Measurements from ENCODE around the gene SH3BP4.

The SH3BP4 gene

GRCh38 chr2:234916674-234917073 is 35.1 kb upstream of the SH3BP4 start:
- Histone ChIP-seq H3K36me3 (ENCODE audit: insufficient read depth, low read length) (no peaks in the 10 kb centered on the region), H3K4me3 (ENCODE audit: low read depth in 1 of 2, low read length in 2 of 2) (no peak overlapping the region), H2AFZ (ENCODE audit: low read depth, low read length) (no peak overlapping the region), H3K9me3 (ENCODE audit: insufficient read depth, low read length, severe bottlenecking) (no peaks in the 10 kb centered on the region), H3K79me2 (ENCODE audit: insufficient read depth, low read length) (no peaks in the 10 kb centered on the region), H3K27ac (ENCODE audit: low read length) (no peak overlapping the region), H3K4me2 (ENCODE audit: insufficient read depth, low read length) (no peak overlapping the region), H4K20me1 (ENCODE audit: insufficient read depth, low read length) (no peaks in the 10 kb centered on the region), H3K27me3 (ENCODE audit: insufficient read depth, low read length, poor library complexity) (peaks cover 5% of the 10 kb centered on the region), H3K4me1 (ENCODE audit: insufficient read depth, low read length) (no peaks in the 10 kb centered on the region), H3K9ac (ENCODE audit: low read depth, low read length) (no peak overlapping the region)
- TF ChIP-seq CTCF (IDR thresholded peaks at IDR 0.05; ENCODE audit: borderline replicate concordance, extremely low read depth, low read length, poor library complexity, severe bottlenecking) = peak; percentile 9
- TF ChIP-seq EZH2 (IDR thresholded peaks at IDR 0.05; ENCODE audit: borderline replicate concordance, low read depth, low read length, severe bottlenecking) = no peak
- ATAC-seq (ENCODE audit: insufficient read depth, low read depth) = no peak
- DNase-seq = no peak

DNA sequence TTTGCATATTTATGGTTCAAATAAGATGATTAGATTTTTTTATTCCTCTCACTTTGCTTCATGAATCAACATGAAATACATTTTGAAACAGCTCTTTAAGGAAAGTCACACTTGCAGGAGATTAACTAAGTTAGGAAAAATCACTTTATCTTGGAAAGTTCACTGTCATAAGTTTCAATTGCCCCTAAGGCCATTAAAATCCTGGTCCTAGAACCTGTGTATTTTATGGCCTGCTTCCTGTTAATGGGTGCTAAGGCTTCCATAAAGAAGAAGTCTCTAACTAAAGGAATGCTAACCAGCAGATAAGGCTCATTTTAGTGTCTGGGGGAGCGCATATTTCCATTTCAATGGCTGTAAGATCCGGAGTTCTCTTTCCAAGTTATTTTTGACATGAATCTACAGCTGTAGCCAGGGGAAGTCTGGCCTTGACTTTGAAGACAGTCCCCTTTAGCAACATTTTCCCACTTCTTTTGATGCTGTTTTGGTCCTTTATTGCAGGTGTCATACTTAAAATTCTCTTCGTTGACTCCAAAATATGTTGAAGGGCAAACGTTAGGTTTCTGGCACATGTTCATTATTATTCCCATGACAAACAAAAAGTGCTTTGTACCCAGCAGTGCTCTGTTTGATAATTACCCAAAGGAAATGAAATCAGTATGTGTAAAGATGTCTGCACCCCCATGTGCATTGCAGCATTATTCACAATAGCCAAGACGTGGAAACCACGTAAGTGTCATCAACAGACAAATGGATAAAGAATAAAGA is 34.4 kb upstream of the SH3BP4 start:
- Histone ChIP-seq H3K9ac (ENCODE audit: low read depth, low read length) (no peak overlapping the region), H3K27ac (ENCODE audit: low read length) (no peak overlapping the region), H3K4me1 (ENCODE audit: insufficient read depth, low read length) (no peaks in the 10 kb centered on the region), H3K4me2 (ENCODE audit: insufficient read depth, low read length) (no peak overlapping the region), H3K27me3 (ENCODE audit: insufficient read depth, low read length, poor library complexity) (peaks cover 5% of the 10 kb centered on the region), H3K36me3 (ENCODE audit: insufficient read depth, low read length) (no peaks in the 10 kb centered on the region), H4K20me1 (ENCODE audit: insufficient read depth, low read length) (no peaks in the 10 kb centered on the region), H3K4me3 (ENCODE audit: low read depth in 1 of 2, low read length in 2 of 2) (no peak overlapping the region), H3K79me2 (ENCODE audit: insufficient read depth, low read length) (no peaks in the 10 kb centered on the region), H3K9me3 (ENCODE audit: insufficient read depth, low read length, severe bottlenecking) (no peaks in the 10 kb centered on the region), H2AFZ (ENCODE audit: low read depth, low read length) (no peak overlapping the region)
- ATAC-seq (ENCODE audit: insufficient read depth, low read depth) (no peak), DNase-seq (no peak)
- no peak for TF ChIP-seq EZH2 (IDR thresholded peaks at IDR 0.05; ENCODE audit: borderline replicate concordance, low read depth, low read length, severe bottlenecking)

DNA sequence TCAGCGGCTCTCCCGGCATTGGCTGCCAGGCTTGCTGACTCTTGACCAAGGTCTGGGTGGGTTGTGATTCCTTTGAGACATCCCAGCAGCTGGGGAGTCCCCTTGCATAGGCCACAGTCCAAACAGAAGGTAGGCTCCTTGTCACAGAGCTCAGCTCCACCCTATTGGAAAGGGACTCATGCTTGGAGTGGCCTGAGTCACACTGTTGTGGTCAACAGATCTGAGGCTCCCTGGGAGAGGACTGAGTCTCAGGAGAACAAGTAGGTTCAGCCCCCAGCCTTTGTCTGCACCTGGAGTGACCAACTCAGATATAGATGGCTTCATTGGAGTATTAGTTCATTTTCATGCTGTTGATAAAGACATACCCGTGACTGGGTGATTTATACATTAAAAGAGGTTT is 32.1 kb upstream of the SH3BP4 start:
- Histone ChIP-seq H3K36me3 (ENCODE audit: insufficient read depth, low read length) (no peaks in the 10 kb centered on the region), H3K79me2 (ENCODE audit: insufficient read depth, low read length) (no peaks in the 10 kb centered on the region), H3K4me1 (ENCODE audit: insufficient read depth, low read length) (no peaks in the 10 kb centered on the region), H2AFZ (ENCODE audit: low read depth, low read length) (no peak overlapping the region), H3K4me2 (ENCODE audit: insufficient read depth, low read length) (no peak overlapping the region), H4K20me1 (ENCODE audit: insufficient read depth, low read length) (no peaks in the 10 kb centered on the region), H3K27me3 (ENCODE audit: insufficient read depth, low read length, poor library complexity) (peaks cover 5% of the 10 kb centered on the region), H3K9ac (ENCODE audit: low read depth, low read length) (no peak overlapping the region), H3K27ac (ENCODE audit: low read length) (no peak overlapping the region), H3K4me3 (ENCODE audit: low read depth in 1 of 2, low read length in 2 of 2) (no peak overlapping the region), H3K9me3 (ENCODE audit: insufficient read depth, low read length, severe bottlenecking) (no peaks in the 10 kb centered on the region)
- TF ChIP-seq EZH2 (IDR thresholded peaks at IDR 0.05; ENCODE audit: borderline replicate concordance, low read depth, low read length, severe bottlenecking) (no peak), CTCF (IDR thresholded peaks at IDR 0.05; ENCODE audit: borderline replicate concordance, extremely low read depth, low read length, poor library complexity, severe bottlenecking) (no peak)
- ATAC-seq (ENCODE audit: insufficient read depth, low read depth) = no peak
- no peak for DNase-seq

DNA sequence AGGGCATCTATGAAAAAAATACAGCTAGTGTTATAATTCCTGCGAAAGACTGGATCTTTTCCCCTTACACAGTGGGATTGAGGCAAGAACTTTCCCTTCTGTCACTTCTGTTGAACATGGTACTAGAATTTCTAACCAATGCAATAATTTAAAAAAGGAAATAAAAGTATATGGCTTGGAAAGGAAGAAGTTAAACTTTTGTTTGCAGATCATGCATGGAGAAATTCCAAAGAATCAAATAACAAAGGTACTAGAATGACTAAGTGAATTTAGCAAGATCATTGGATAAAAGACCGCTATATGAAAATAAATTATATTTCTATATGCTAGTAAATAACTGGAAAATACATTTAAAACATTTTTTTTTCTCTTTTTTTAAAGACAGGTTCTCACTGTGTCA is 31.0 kb upstream of the SH3BP4 start:
- H3K4me1 ChIP-seq (ENCODE audit: insufficient read depth, low read length) = no peaks in the 10 kb centered on the region
- H3K9me3 ChIP-seq (ENCODE audit: insufficient read depth, low read length, severe bottlenecking) = no peaks in the 10 kb centered on the region
- peaks cover 5% of the 10 kb centered on the region for H3K27me3 ChIP-seq (ENCODE audit: insufficient read depth, low read length, poor library complexity)
- H3K4me3 ChIP-seq (ENCODE audit: low read depth in 1 of 2, low read length in 2 of 2) = no peak overlapping the region
- no peak overlapping the region for H2AFZ ChIP-seq (ENCODE audit: low read depth, low read length)
- no peak overlapping the region for H3K4me2 ChIP-seq (ENCODE audit: insufficient read depth, low read length)
- no peak for TF ChIP-seq CTCF (IDR thresholded peaks at IDR 0.05; ENCODE audit: borderline replicate concordance, extremely low read depth, low read length, poor library complexity, severe bottlenecking)
- TF ChIP-seq EZH2 (IDR thresholded peaks at IDR 0.05; ENCODE audit: borderline replicate concordance, low read depth, low read length, severe bottlenecking) = no peak
- no peaks in the 10 kb centered on the region for H4K20me1 ChIP-seq (ENCODE audit: insufficient read depth, low read length)
- no peak overlapping the region for H3K9ac ChIP-seq (ENCODE audit: low read depth, low read length)
- DNase-seq = no peak
- H3K27ac ChIP-seq (ENCODE audit: low read length) = no peak overlapping the region
- no peaks in the 10 kb centered on the region for H3K79me2 ChIP-seq (ENCODE audit: insufficient read depth, low read length)
- no peak for ATAC-seq (ENCODE audit: insufficient read depth, low read depth)
- no peaks in the 10 kb centered on the region for H3K36me3 ChIP-seq (ENCODE audit: insufficient read depth, low read length)

Measured in DND-41 (cell line).